GM12878 (cell line): ENCODE data around the gene MPHOSPH9. TPM values are rescaled to one million over a fixed set of nuclear protein-coding genes. Genes with fewer than 3 reads are reported as not detected.
A peak's percentile ranks its signal among the peaks of the same experiment; 100 is the strongest.

Experiments
- ATAC-seq: fragments of 200-7000 bp; cut with Tn5 transposase; 3 replicates; pipeline ENCODE4 v1.9.1; 2020; ENCODE audit warnings: mild to moderate bottlenecking, moderate library complexity
- BruUV-seq: library from RNA; stranded (reverse); fragments of 400-500 nt; replicated peaks from 2 replicates; lab custom pipeline; 2021; lab: Mats Ljungman, UMichigan
- CTCF ChIA-PET: fragments of 300-600 bp; sonication (Branson Sonifier 250); formaldehyde crosslinking; extraction: SDS; loops from one replicate; lab custom pipeline; 2021; ENCODE audit warnings: inconsistent platforms; lab: Yijun Ruan, JAX
- POLR2A ChIA-PET: fragments of 350-600 bp; formaldehyde crosslinking; extraction: SDS; loops from one replicate; lab custom pipeline; 2021; ENCODE audit warnings: inconsistent platforms; lab: Charles Lee
- RAD21 ChIA-PET: fragments of 300-600 bp; sonication (Branson Sonifier 250); formaldehyde crosslinking; loops from one replicate; lab custom pipeline; 2023; ENCODE audit warnings: antibody characterized with exemption; ENCODE audit not compliant: unreplicated experiment; lab: Charles Lee
- SMC1A ChIA-PET: fragments of 300-600 bp; sonication (Branson Sonifier 250); formaldehyde crosslinking; loops from one replicate; lab custom pipeline; 2023; ENCODE audit not compliant: unreplicated experiment, uncharacterized antibody; lab: Charles Lee
- DNase-seq: peaks from one replicate; pipeline ENCODE4 v3.0.0-alpha.2; 2011; ENCODE audit warnings: low read depth, low spot score
- FAIRE-seq: peaks from 3 replicates; lab custom pipeline; 2011; peaks lifted over from hg19 to GRCh38; lab: Jason Lieb, UNC
- H2AFZ ChIP-seq: 2 replicates; pipeline ENCODE4 v1.6.0; 2011; ENCODE audit warnings: low read depth, low read length, control low read depth; ENCODE audit not compliant: control insufficient read depth
- H3K27ac ChIP-seq: 2 replicates; pipeline ENCODE4 v1.5.1; 2011; ENCODE audit warnings: control low read depth; ENCODE audit not compliant: control insufficient read depth, insufficient read depth
- H3K27me3 ChIP-seq, 2 experiments: replicated peaks in 1 of 2; 2 replicates each; pipeline versions ENCODE4 v1.6.0 to v1.6.1; 2011; ENCODE audit warnings: low read length in 1 of 2; ENCODE audit not compliant: control insufficient read depth in 2 of 2, insufficient read depth in 2 of 2
- H3K36me3 ChIP-seq, 2 experiments: 2 replicates each; pipeline ENCODE4 v1.5.1; 2011; ENCODE audit warnings: low read length in 1 of 2; ENCODE audit not compliant: control insufficient read depth in 2 of 2, insufficient read depth in 2 of 2
- H3K4me1 ChIP-seq: 2 replicates; pipeline ENCODE4 v1.6.1; 2011; ENCODE audit warnings: mild to moderate bottlenecking, low read length, moderate library complexity, mixed read lengths; ENCODE audit not compliant: control insufficient read depth, insufficient read depth
- H3K4me2 ChIP-seq: 2 replicates; pipeline ENCODE4 v1.6.0; 2011; ENCODE audit warnings: control low read depth; ENCODE audit not compliant: control insufficient read depth, insufficient read depth
- H3K4me3 ChIP-seq: fragments of 200-600 bp; sonication (generic); 2 replicates; pipeline ENCODE4 v1.5.1; 2016
- H3K79me2 ChIP-seq: 2 replicates; pipeline ENCODE4 v1.6.0; 2011; ENCODE audit warnings: low read length; ENCODE audit not compliant: control insufficient read depth, insufficient read depth
- H3K9ac ChIP-seq: 2 replicates; pipeline ENCODE4 v1.8.0; 2011; ENCODE audit warnings: low read length, control low read depth, mixed read lengths; ENCODE audit not compliant: control insufficient read depth, insufficient read depth
- H3K9me3 ChIP-seq: replicated peaks from 3 replicates; pipeline ENCODE4 v1.5.1; 2011; ENCODE audit warnings: mild to moderate bottlenecking, low read length; ENCODE audit not compliant: control insufficient read depth, insufficient read depth
- H4K20me1 ChIP-seq: 2 replicates; pipeline ENCODE4 v1.6.0; 2011; ENCODE audit not compliant: control insufficient read depth, insufficient read depth
- ATF3 ChIP-seq: IDR thresholded peaks from 2 replicates; pipeline ENCODE4 v1.6.1; 2011; ENCODE audit warnings: low read depth, mild to moderate bottlenecking, low read length, moderate library complexity, borderline replicate concordance; ENCODE audit errors: extremely low read depth
- BACH1 ChIP-seq: fragments of 450-650 bp; IDR thresholded peaks from 2 replicates; pipeline ENCODE4 v1.6.1; 2017; ENCODE audit warnings: mild to moderate bottlenecking, borderline replicate concordance
- BHLHE40 ChIP-seq, 2 experiments: fragments of 450-650 bp in 1 of 2; IDR thresholded peaks; 2 replicates each; pipeline ENCODE4 v1.6.1; 2011 to 2017; ENCODE audit warnings: low read depth in 2 of 2, borderline replicate concordance in 1 of 2, improper control_type of control experiment in 1 of 2, low read length in 1 of 2, mild to moderate bottlenecking in 1 of 2
- CBFB ChIP-seq: IDR thresholded peaks from 2 replicates; pipeline ENCODE4 v1.6.1; 2016; ENCODE audit warnings: antibody characterized with exemption, low read depth
- CBX3 ChIP-seq: fragments of 200-600 bp; sonication (generic); IDR thresholded peaks from 2 replicates; pipeline ENCODE4 v1.6.1; 2016; ENCODE audit warnings: low read depth, borderline replicate concordance
- CHD1 ChIP-seq: IDR thresholded peaks from 2 replicates; pipeline ENCODE4 v1.6.1; 2012; ENCODE audit warnings: low read depth, low read length, improper control_type of control experiment
- IKZF1 ChIP-seq: fragments of 450-650 bp; conservative IDR thresholded peaks from 2 replicates; pipeline ENCODE4 v1.6.1; 2017; ENCODE audit warnings: antibody characterized with exemption, mild to moderate bottlenecking
- IKZF2 ChIP-seq, 2 experiments: fragments of 450-650 bp; IDR thresholded peaks; 2 replicates each; pipeline ENCODE4 v1.6.1; 2017; ENCODE audit warnings: mild to moderate bottlenecking in 2 of 2, moderate library complexity in 2 of 2
- IRF4 ChIP-seq: IDR thresholded peaks from 2 replicates; pipeline ENCODE4 v1.6.1; 2011; ENCODE audit warnings: low read depth, low read length
- KDM1A ChIP-seq: fragments of 200-600 bp; sonication (generic); IDR thresholded peaks from 2 replicates; pipeline ENCODE4 v1.6.1; 2016; ENCODE audit warnings: borderline replicate concordance
- LARP7 ChIP-seq: fragments of 450-650 bp; IDR thresholded peaks from 2 replicates; pipeline ENCODE4 v1.6.1; 2017; ENCODE audit warnings: mild to moderate bottlenecking
- NR2C1 ChIP-seq: fragments of 450-650 bp; IDR thresholded peaks from 2 replicates; pipeline ENCODE4 v1.6.1; 2017; ENCODE audit warnings: antibody characterized with exemption, mild to moderate bottlenecking, moderate library complexity
- NRF1 ChIP-seq: conservative IDR thresholded peaks from 2 replicates; pipeline ENCODE4 v1.6.1; 2011; ENCODE audit warnings: mild to moderate bottlenecking, low read depth, low read length, improper control_type of control experiment
- PKNOX1 ChIP-seq: fragments of 450-650 bp; IDR thresholded peaks from 2 replicates; pipeline ENCODE4 v1.6.1; 2016; ENCODE audit warnings: mild to moderate bottlenecking
- POLR2AphosphoS2 ChIP-seq: IDR thresholded peaks from 2 replicates; pipeline ENCODE4 v1.6.1; 2011; ENCODE audit warnings: low read depth, mild to moderate bottlenecking, low read length, improper control_type of control experiment, moderate library complexity
- RCOR1 ChIP-seq: conservative IDR thresholded peaks from 2 replicates; pipeline ENCODE4 v1.6.1; 2012; ENCODE audit warnings: low read depth, low read length, improper control_type of control experiment
- RUNX3 ChIP-seq: IDR thresholded peaks from 2 replicates; pipeline ENCODE4 v1.6.1; 2012; ENCODE audit warnings: low read length, inconsistent platforms
- WGBS: methylation state at CpG from one replicate; pipeline ENCODE4 v1.1.6; 2016; ENCODE audit warnings: low lambda C conversion rate; ENCODE audit not compliant: insufficient replicate concordance, insufficient coverage; ENCODE audit errors: missing lambda C conversion rate; 5-methylcytosine and 5-hydroxymethylcytosine counted together
- in situ Hi-C: fragments of 300-500 bp; cut with MboI; formaldehyde crosslinking; loops from 9 replicates; pipeline ENCODE4 v1.14.3; 2018; ENCODE audit warnings: mixed read lengths
- intact Hi-C: fragments of 100-400 bp; cut with micrococcal nuclease; formaldehyde crosslinking; loops from one replicate; pipeline ENCODE4 v1.14.2; 2022; ENCODE audit not compliant: unreplicated experiment
- polyA plus RNA-seq, 11 experiments: library from polyadenylated mRNA; depleted of rRNA in 4 of 11; unstranded in 6 of 11; stranded (reverse) in 5 of 11; fragments of >200 nt; fragmentation: Nextera tagmentation in 4 of 11; fragmentation: Illumina TruSeq in 1 of 11; extraction: Ambion mirVana in 4 of 11; extraction: Trizol in 1 of 11; gene quantifications; 1 replicate in 1 of 11; 2 replicates in 10 of 11; pipeline versions ENCODE4 v1.2.1 to v1.2.3, GENCODE V29; 2011 to 2016; ENCODE audit warnings: inconsistent platforms in 2 of 11, missing spikeins in 2 of 11, low read depth in 1 of 11
- total RNA-seq, 4 experiments: library from RNA; depleted of rRNA in 3 of 4; stranded (reverse); fragments of >200 nt in 3 of 4; fragmentation: Illumina TruSeq in 1 of 4; extraction: Trizol in 1 of 4; gene quantifications; 2 replicates each; pipeline versions ENCODE4 v1.2.1 to v1.2.3, GENCODE V29; 2013 to 2021

Gene MPHOSPH9
- total and polyA plus RNA-seq, 10 of the 15 experiments (the other 5 are each of a cell fraction or from before 2014, with no cell fraction given), result 11.5 to 72.2 (median 45.7) TPM

- no TSS peak for BruUV-seq
- DNase-seq (no peak), ATAC-seq (no peak), FAIRE-seq (no peak)
- H3K27ac ChIP-seq, result no peak overlapping the region
- H2AFZ ChIP-seq, result no peak overlapping the region
- no peak overlapping the region for H3K4me2 ChIP-seq
- ChIA-PET POLR2A (interaction anchor here (0.6 kb wide), 2 partner anchors 51 to 93 kb away, joined by 3 read pairs; no protein-coding TSS in a partner anchor), SMC1A (interaction anchor here (0.9 kb wide), 1 partner anchor 127 kb away, joined by 3 read pairs; no protein-coding TSS in a partner anchor), CTCF (interaction anchor here (1.1 kb wide), 1 partner anchor 18 kb away, joined by 3 read pairs; no protein-coding TSS in a partner anchor), RAD21 (no interaction called here)
- H3K79me2 ChIP-seq, result peaks cover 27% of the 10 kb centered on the region
- no peak overlapping the region for H3K4me3 ChIP-seq
- no peak overlapping the region for H3K9ac ChIP-seq
- intact Hi-C loops, result no loop called here
- no peaks in the 10 kb centered on the region for H4K20me1 ChIP-seq
- H3K36me3 ChIP-seq, result no peaks in the 10 kb centered on the region
- 93% methylated on average over 15 of the region's 15 CpGs for WGBS
- no peaks in the 10 kb centered on the region for H3K27me3 ChIP-seq
- no peaks in the 10 kb centered on the region for H3K9me3 ChIP-seq
- peaks cover 20% of the 10 kb centered on the region for H3K4me1 ChIP-seq
- in situ Hi-C loops, result no loop called here
- no peak for TF ChIP-seq RCOR1
- TF ChIP-seq BHLHE40 (IDR thresholded peaks at IDR 0.05; ENCODE audit: borderline replicate concordance in 1 of 2, low read depth in 2 of 2, low read length in 1 of 2), result no peak
- TF ChIP-seq IRF4, result no peak
- TF ChIP-seq CBFB, result no peak
Observed at GRCh38 chr12:123273166-123273565, 40.2 kb upstream of the MPHOSPH9 start.

- CTCF ChIA-PET, result interaction anchor here (0.7 to 2.1 kb wide), 5 partner anchors 25 to 311 kb away, joined by 3 to 9 read pairs (median 4); no protein-coding TSS in a partner anchor
- SMC1A ChIA-PET, result no interaction called here
- Histone ChIP-seq H3K9ac (peak overlapping the region; percentile 93), H3K4me1 (peaks cover 17% of the 10 kb centered on the region), H3K9me3 (no peaks in the 10 kb centered on the region), H3K4me2 (peak overlapping the region; percentile 84; the same call in 1 of the 2 replicates), H2AFZ (peak overlapping the region; percentile 69), H3K27me3 (no peaks in the 10 kb centered on the region), H3K27ac (peak overlapping the region; percentile 82), H3K79me2 (peaks cover 27% of the 10 kb centered on the region), H3K4me3 (peak overlapping the region; percentile 95; the same call in 1 of the 2 replicates), H4K20me1 (no peaks in the 10 kb centered on the region), H3K36me3 (no peaks in the 10 kb centered on the region)
- intact Hi-C loops (loop anchor here (2.0 kb wide), 2 partner anchors 198 to 312 kb away; no protein-coding TSS in a partner anchor), in situ Hi-C loops (no loop called here)
- no peak for FAIRE-seq
- WGBS, result 2% methylated on average over 41 of the region's 108 CpGs
- POLR2A ChIA-PET, result no interaction called here
- RAD21 ChIA-PET, result interaction anchor here (0.7 kb wide), 2 partner anchors 186 to 197 kb away, joined by 3 read pairs; partner anchors contain the start of gene SNRNP35
- no peak for DNase-seq
- BruUV-seq, result no TSS peak
- peak; percentile 67 for ATAC-seq
- TF ChIP-seq BACH1 (no peak; the same call in 1 of the 2 replicates), RUNX3 (no peak), PKNOX1 (no peak), NR2C1 (peak; percentile 31; the same call in 1 of the 2 replicates), IKZF1 (peak; percentile 29; the same call in 1 of the 2 replicates), LARP7 (peak; percentile 66; the same call in 1 of the 2 replicates), CBX3 (no peak), NRF1 (no peak), ATF3 (no peak), CHD1 (no peak), KDM1A (no peak), IKZF2 (IDR thresholded peaks at IDR 0.05) (no peak), POLR2AphosphoS2 (no peak)
Observed at GRCh38 chr12:123271001-123271668, 38.2 kb upstream of the MPHOSPH9 start.
